Smooth muscle cell (in vitro differentiated cells): ENCODE data around the gene USP22. TPM values are rescaled to one million over a fixed set of nuclear protein-coding genes. Genes with fewer than 3 reads are reported as not detected.

Source experiments
- DNase-seq: peaks from one replicate; lab custom pipeline; 2025; ENCODE audit not compliant: unreplicated experiment; lab: John Stamatoyannopoulos, UW
- H2AFZ ChIP-seq: fragments of 200-600 bp; sonication (generic); 2 replicates; pipeline ENCODE4 v1.6.0; 2016; ENCODE audit warnings: antibody characterized with exemption, low read depth, mild to moderate bottlenecking
- H3F3A ChIP-seq: fragments of 200-600 bp; sonication (generic); 2 replicates; pipeline ENCODE4 v1.6.0; 2017; ENCODE audit warnings: antibody characterized with exemption, low read depth
- H3K27ac ChIP-seq: fragments of 200-600 bp; sonication (generic); 2 replicates; pipeline ENCODE4 v1.5.1; 2016; ENCODE audit warnings: low read depth, mild to moderate bottlenecking
- H3K27me3 ChIP-seq: fragments of 200-600 bp; sonication (generic); 2 replicates; pipeline ENCODE4 v1.6.1; 2016; ENCODE audit warnings: low read depth, mild to moderate bottlenecking
- H3K36me3 ChIP-seq: fragments of 200-600 bp; sonication (generic); 2 replicates; pipeline ENCODE4 v1.5.1; 2016; ENCODE audit warnings: low read depth
- H3K4me1 ChIP-seq: fragments of 200-600 bp; sonication (generic); 2 replicates; pipeline ENCODE4 v1.5.1; 2016; ENCODE audit warnings: low read depth
- H3K4me2 ChIP-seq: fragments of 200-600 bp; sonication (generic); 2 replicates; pipeline ENCODE4 v1.6.0; 2016; ENCODE audit warnings: mild to moderate bottlenecking
- H3K4me3 ChIP-seq: fragments of 200-600 bp; sonication (generic); 2 replicates; pipeline ENCODE4 v1.5.1; 2016; ENCODE audit warnings: mild to moderate bottlenecking
- H3K79me2 ChIP-seq: fragments of 200-600 bp; sonication (generic); 2 replicates; pipeline ENCODE4 v1.6.0; 2016; ENCODE audit warnings: low read depth, mild to moderate bottlenecking
- H3K9ac ChIP-seq: fragments of 200-600 bp; sonication (generic); 2 replicates; pipeline ENCODE4 v1.6.0; 2016; ENCODE audit warnings: low read depth
- H3K9me3 ChIP-seq: fragments of 200-600 bp; sonication (generic); replicated peaks from 2 replicates; pipeline ENCODE4 v1.5.1; 2016; ENCODE audit warnings: low read depth
- H4K20me1 ChIP-seq: fragments of 200-600 bp; sonication (generic); 2 replicates; pipeline ENCODE4 v1.6.0; 2016; ENCODE audit warnings: low read depth
- WGBS: methylation state at CpG from one replicate; pipeline ENCODE4 v1.1.7; 2016; ENCODE audit warnings: low lambda C conversion rate; 5-methylcytosine and 5-hydroxymethylcytosine counted together
- polyA plus RNA-seq: library from polyadenylated mRNA; unstranded; fragments of >200 nt; fragmentation: Nextera tagmentation; extraction: Ambion mirVana; gene quantifications from 2 replicates; pipeline ENCODE4 v1.2.1, GENCODE V29; 2016
- total RNA-seq: library from RNA; depleted of rRNA; stranded (reverse); fragments of >200 nt; gene quantifications from 2 replicates; pipeline ENCODE4 v1.2.3, GENCODE V29; 2014
- TF ChIP-seq, protein P1 (sequence below): fragments of 200-600 bp; sonication (generic); IDR thresholded peaks from 2 replicates; pipeline ENCODE4 v1.5.1; 2017; ENCODE audit warnings: borderline replicate concordance, mild to moderate bottlenecking, antibody characterized with exemption; ENCODE audit not compliant: insufficient read depth, poor library complexity, severe bottlenecking

The USP22 gene
- total and polyA plus RNA-seq, 2 experiments from 2014 or later: 79.3 to 151 TPM

DNA sequence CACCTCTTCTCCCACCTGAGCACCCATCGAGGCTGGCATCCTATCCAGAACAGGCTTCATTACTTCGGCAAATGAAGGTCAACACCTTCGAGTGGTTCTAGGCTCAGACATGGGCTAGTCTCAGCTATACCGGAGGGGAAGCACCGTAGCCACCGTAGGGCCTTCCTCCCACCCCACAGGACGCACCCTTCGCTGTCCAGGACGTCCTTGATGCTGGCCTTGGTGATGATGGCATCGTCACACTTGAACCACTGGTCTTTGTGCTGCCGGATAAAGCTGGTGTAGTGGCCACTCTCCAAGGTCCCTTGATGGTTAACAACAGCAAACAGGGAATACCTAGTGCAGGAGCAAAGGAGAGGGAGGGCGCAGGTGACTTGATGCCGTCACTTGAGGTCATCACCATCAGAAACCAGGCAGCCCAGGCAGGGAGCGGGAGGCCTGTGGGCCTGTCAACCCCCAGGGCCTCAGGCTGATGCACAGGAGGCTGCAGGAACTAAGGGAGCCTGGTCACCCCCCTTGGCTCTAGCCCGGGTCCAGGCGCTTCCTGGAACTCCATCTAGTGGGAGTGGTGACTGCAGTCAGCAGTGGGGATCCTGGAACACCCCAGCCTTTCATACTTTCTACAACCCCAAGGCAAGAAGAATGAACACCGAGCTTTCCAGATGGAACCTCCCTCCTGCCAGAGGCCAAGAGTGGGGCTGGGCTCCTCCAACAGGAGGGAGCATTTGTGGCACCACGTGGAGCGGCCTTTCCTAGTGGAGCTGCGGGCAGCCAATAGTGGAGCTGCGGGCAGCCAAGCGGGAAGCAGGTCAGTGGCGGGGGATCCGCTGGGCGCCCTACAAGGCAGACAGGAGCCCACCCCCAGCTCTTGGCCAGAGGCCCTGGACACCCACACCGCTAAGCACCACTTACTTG, 38.5 kb downstream of the USP22 start:
- Histone ChIP-seq H3K27me3 (no peaks in the 10 kb centered on the region), H2AFZ (no peak overlapping the region), H3F3A (peaks cover 41% of the 10 kb centered on the region), H3K79me2 (peaks cover 72% of the 10 kb centered on the region), H3K4me2 (no peak overlapping the region), H3K36me3 (peaks cover 36% of the 10 kb centered on the region), H3K9ac (no peak overlapping the region), H3K9me3 (no peaks in the 10 kb centered on the region), H3K4me1 (no peaks in the 10 kb centered on the region), H4K20me1 (peaks cover 100% of the 10 kb centered on the region), H3K27ac (no peak overlapping the region), H3K4me3 (no peak overlapping the region)
- no peak for DNase-seq
- 94% methylated on average over 26 of the region's 26 CpGs for WGBS
- TF ChIP-seq, protein P1, sequence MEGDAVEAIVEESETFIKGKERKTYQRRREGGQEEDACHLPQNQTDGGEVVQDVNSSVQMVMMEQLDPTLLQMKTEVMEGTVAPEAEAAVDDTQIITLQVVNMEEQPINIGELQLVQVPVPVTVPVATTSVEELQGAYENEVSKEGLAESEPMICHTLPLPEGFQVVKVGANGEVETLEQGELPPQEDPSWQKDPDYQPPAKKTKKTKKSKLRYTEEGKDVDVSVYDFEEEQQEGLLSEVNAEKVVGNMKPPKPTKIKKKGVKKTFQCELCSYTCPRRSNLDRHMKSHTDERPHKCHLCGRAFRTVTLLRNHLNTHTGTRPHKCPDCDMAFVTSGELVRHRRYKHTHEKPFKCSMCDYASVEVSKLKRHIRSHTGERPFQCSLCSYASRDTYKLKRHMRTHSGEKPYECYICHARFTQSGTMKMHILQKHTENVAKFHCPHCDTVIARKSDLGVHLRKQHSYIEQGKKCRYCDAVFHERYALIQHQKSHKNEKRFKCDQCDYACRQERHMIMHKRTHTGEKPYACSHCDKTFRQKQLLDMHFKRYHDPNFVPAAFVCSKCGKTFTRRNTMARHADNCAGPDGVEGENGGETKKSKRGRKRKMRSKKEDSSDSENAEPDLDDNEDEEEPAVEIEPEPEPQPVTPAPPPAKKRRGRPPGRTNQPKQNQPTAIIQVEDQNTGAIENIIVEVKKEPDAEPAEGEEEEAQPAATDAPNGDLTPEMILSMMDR: no peak

DNA sequence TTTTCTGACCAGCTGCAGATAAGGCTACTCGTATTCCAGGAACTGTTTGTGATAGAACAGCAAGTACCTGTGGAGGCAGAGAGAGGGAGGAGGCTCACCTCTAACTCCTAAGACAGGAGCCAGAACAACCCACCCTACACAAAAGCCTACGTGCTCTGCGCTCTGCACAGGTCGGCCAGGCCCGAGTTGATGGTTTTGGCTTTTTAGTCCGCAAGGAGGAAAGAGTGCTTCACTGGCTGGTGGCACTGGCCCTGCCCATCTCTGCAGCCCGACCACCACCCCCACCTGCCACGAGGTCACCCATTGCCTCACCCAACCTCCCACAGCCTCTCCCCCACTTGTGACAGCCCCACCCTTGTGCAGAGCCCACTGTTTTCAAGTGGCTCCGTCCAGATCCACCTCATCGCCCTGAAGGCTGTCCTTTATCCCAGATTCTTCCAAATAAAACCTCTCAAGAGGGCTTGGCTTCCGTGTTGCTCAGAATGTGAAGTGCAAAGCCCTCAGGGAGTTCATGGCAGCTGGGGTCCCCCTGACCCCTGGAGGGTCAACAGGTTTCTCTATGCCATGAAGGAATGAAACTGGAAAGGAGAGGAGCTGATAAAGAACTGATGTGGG, 39.7 kb downstream of the USP22 start:
- DNase-seq: no peak
- Histone ChIP-seq H3K4me1 (no peaks in the 10 kb centered on the region), H3K27ac (no peak overlapping the region), H3F3A (peaks cover 35% of the 10 kb centered on the region), H3K4me2 (no peak overlapping the region), H3K79me2 (peaks cover 60% of the 10 kb centered on the region), H3K9ac (no peak overlapping the region), H2AFZ (no peak overlapping the region), H3K27me3 (no peaks in the 10 kb centered on the region), H3K4me3 (no peak overlapping the region), H3K36me3 (peaks cover 30% of the 10 kb centered on the region), H3K9me3 (no peaks in the 10 kb centered on the region), H4K20me1 (peaks cover 100% of the 10 kb centered on the region)
- WGBS: 94% methylated on average over 10 of the region's 11 CpGs
- TF ChIP-seq, protein P1: no peak

DNA sequence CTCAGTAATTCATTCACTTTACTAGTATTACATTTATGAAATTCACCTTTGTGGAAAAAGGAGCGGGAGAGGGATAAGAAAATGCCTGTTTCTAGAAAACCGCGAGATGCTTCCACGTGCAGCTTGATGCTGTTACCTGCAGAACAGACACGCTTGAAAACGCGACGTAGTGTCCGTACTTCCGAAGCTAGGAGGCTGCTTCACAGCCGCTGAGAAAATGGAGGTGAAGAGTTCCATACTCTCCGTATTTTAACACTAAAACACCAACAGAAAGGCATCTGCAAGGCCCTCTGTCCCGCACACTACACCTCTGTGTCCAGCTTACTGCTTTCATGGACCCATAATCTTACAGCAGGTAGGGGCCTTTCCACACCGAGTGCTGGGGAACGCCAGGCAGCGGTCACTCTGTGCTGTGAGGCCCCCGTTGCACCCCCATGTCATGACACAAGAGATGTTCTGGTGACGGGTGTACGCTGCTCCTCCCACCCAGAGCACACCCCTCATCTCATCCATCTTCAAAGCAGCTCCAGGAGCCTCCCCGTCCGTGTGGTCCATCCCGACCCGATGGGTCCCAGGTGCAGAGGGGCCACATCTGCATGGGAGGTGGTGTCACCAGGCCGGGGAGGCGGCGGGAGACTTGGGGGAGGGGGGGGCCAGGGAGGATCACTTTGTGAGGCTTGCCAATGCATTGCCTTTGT, 40.4 kb downstream of the USP22 start:
- Histone ChIP-seq H3F3A (peaks cover 29% of the 10 kb centered on the region), H3K79me2 (peaks cover 55% of the 10 kb centered on the region), H3K27me3 (no peaks in the 10 kb centered on the region), H3K4me3 (no peak overlapping the region), H4K20me1 (peaks cover 98% of the 10 kb centered on the region), H3K4me2 (no peak overlapping the region), H3K27ac (peak overlapping the region; percentile 52), H2AFZ (no peak overlapping the region), H3K36me3 (peaks cover 23% of the 10 kb centered on the region), H3K9ac (no peak overlapping the region), H3K4me1 (no peaks in the 10 kb centered on the region), H3K9me3 (no peaks in the 10 kb centered on the region)
- DNase-seq: no peak
- TF ChIP-seq, protein P1: no peak
- WGBS: 95% methylated on average over 26 of the region's 26 CpGs
